Measurements from ENCODE around the gene CMIP. TPM values are rescaled to one million over a fixed set of nuclear protein-coding genes. Genes with fewer than 3 reads are reported as not detected.

The CMIP gene
- total and polyA plus RNA-seq, 10 of the 15 experiments (the other 5 are each of a cell fraction or from before 2014, with no cell fraction given) = 1.2 to 43.2 (median 4.4) TPM

- TF ChIP-seq EZH2 (IDR thresholded peaks at IDR 0.05; ENCODE audit: borderline replicate concordance, control insufficient read depth, low read depth, low read length) (no peak), ATF2 (IDR thresholded peaks at IDR 0.05; ENCODE audit: low read length) (no peak), EED (IDR thresholded peaks at IDR 0.05; ENCODE audit: low read depth) (peak; percentile 34; the same call in 1 of the 2 replicates), PAX5 (IDR thresholded peaks at IDR 0.05; ENCODE audit: borderline replicate concordance, low read depth, low read length) (no peak), RELA (IDR thresholded peaks at IDR 0.05; ENCODE audit: borderline replicate concordance, partially characterized antibody) (no peak), JUNB (IDR thresholded peaks at IDR 0.05) (no peak), CHD4 (IDR thresholded peaks at IDR 0.05) (no peak), MEF2A (IDR thresholded peaks at IDR 0.05; ENCODE audit: insufficient read depth, low read depth, low read length) (no peak), ZNF274 (IDR thresholded peaks at IDR 0.05; ENCODE audit: insufficient read depth, insufficient read length) (no peak), ZNF217 (IDR thresholded peaks at IDR 0.05) (no peak), BHLHE40 (IDR thresholded peaks at IDR 0.05; ENCODE audit: borderline replicate concordance in 1 of 2, low read depth in 2 of 2, low read length in 1 of 2) (no peak), SPI1 (IDR thresholded peaks at IDR 0.05; ENCODE audit: borderline replicate concordance, insufficient read depth, low read depth, low read length) (no peak), ZNF687 (IDR thresholded peaks at IDR 0.05) (no peak), TCF12 (IDR thresholded peaks at IDR 0.05; ENCODE audit: low read depth, low read length) (0 out of 2 replicates have a peak, but pooled peaks have one; percentile 34), NR2C1 (IDR thresholded peaks at IDR 0.05) (no peak), ZNF384 (IDR thresholded peaks at IDR 0.05; ENCODE audit: borderline replicate concordance, low read depth, low read length) (no peak), NFYA (IDR thresholded peaks at IDR 0.05; ENCODE audit: borderline replicate concordance, low read depth, low read length) (no peak), IRF4 (IDR thresholded peaks at IDR 0.05; ENCODE audit: low read depth, low read length) (0 out of 2 replicates have a peak, but pooled peaks have one; percentile 24), BCLAF1 (IDR thresholded peaks at IDR 0.05) (no peak), SRF (IDR thresholded peaks at IDR 0.05; ENCODE audit: low read depth in 2 of 2, low read length in 2 of 2) (no peak), CEBPB (IDR thresholded peaks at IDR 0.05; ENCODE audit: borderline replicate concordance in 1 of 2, low read depth in 2 of 2, low read length in 2 of 2) (no peak), ETV6 (conservative IDR thresholded peaks at IDR 0.05 in 1 of 2, IDR thresholded peaks at IDR 0.05 in 1 of 2; ENCODE audit: borderline replicate concordance in 1 of 2, low read depth in 1 of 2) (peak in 1 of 2 experiments; percentile 62; a peak in 2 of 4 replicates), POU2F2 (IDR thresholded peaks at IDR 0.05; ENCODE audit: borderline replicate concordance, low read depth, low read length) (0 out of 3 replicates have a peak, but pooled peaks have one; percentile 10)
Measured at GRCh38 chr16:81497690-81498089, 53.1 kb downstream of the CMIP start (continued).

Measured in GM12878 (cell line).